CD4-positive, alpha-beta T cell (primary cell): ENCODE measurements around the gene RSRC1. TPM values are rescaled to one million over a fixed set of nuclear protein-coding genes. Genes with fewer than 3 reads are reported as not detected.
"Not testable (repeated sequence)": the region's sequence is repeated elsewhere in the genome, so short reads cannot be mapped to it uniquely, and the experiment has no call there.

ENCODE experiments used
- ATAC-seq: fragments of 200-7000 bp; cut with Tn5 transposase; one replicate; pipeline ENCODE4 v1.10.0; 2022; ENCODE audit warnings: mild to moderate bottlenecking; ENCODE audit not compliant: poor library complexity
- CTCF ChIA-PET: fragments of 350-600 bp; sonication (Branson Sonifier 250); formaldehyde crosslinking; loops from one replicate; lab custom pipeline; 2021; ENCODE audit warnings: antibody characterized with exemption, inconsistent platforms; lab: Charles Lee
- POLR2A ChIA-PET: fragments of 350-600 bp; sonication (Branson Sonifier 250); formaldehyde crosslinking; loops from one replicate; lab custom pipeline; 2021; ENCODE audit warnings: antibody characterized with exemption, inconsistent platforms; lab: Charles Lee
- DNase-seq, 14 experiments: peaks; one replicate each; pipeline ENCODE4 v3.0.0-alpha.2; 2013 to 2020; ENCODE audit warnings: mixed read lengths in 2 of 14
- H3K27ac ChIP-seq, 2 donors: one replicate each; pipeline versions ENCODE4 v1.5.1 to v1.7.0; 2013; ENCODE audit warnings: low read length in 2 of 2, low read depth in 1 of 2, mild to moderate bottlenecking in 1 of 2
- H3K27me3 ChIP-seq, 2 experiments: 1 replicate in 1 of 2; 2 replicates in 1 of 2; pipeline versions ENCODE4 v1.6.1 to v1.7.0; 2013; ENCODE audit warnings: low read length in 2 of 2, control low read depth in 1 of 2, mild to moderate bottlenecking in 1 of 2, moderate library complexity in 1 of 2; ENCODE audit not compliant: insufficient read depth in 2 of 2, control insufficient read depth in 1 of 2
- H3K36me3 ChIP-seq: one replicate; pipeline ENCODE4 v1.6.1; 2013; ENCODE audit warnings: low read length, control low read depth; ENCODE audit not compliant: insufficient read depth
- H3K4me1 ChIP-seq: one replicate; pipeline ENCODE4 v1.6.1; 2013; ENCODE audit warnings: low read length, control low read depth; ENCODE audit not compliant: insufficient read depth
- H3K4me3 ChIP-seq: one replicate; pipeline ENCODE4 v1.5.1; 2013; ENCODE audit warnings: mild to moderate bottlenecking, low read length, moderate library complexity
- H3K9me3 ChIP-seq, 2 experiments: 1 replicate in 1 of 2; 2 replicates in 1 of 2; pipeline versions ENCODE4 v1.6.1 to v1.7.0; 2013; ENCODE audit warnings: low read length in 2 of 2, mild to moderate bottlenecking in 2 of 2, control low read depth in 1 of 2, moderate library complexity in 1 of 2; ENCODE audit not compliant: control insufficient read depth in 1 of 2, insufficient read depth in 1 of 2
- H3K27ac Mint-ChIP-seq: one replicate; pipeline ENCODE4 v1.8.0; 2020; ENCODE audit warnings: mixed read lengths
- H3K27me3 Mint-ChIP-seq: one replicate; pipeline ENCODE4 v1.8.0; 2021; ENCODE audit warnings: mixed read lengths
- H3K36me3 Mint-ChIP-seq: one replicate; pipeline ENCODE4 v1.8.0; 2021; ENCODE audit warnings: low read depth, mixed read lengths
- H3K4me1 Mint-ChIP-seq: one replicate; pipeline ENCODE4 v1.8.0; 2021; ENCODE audit warnings: low read depth, mixed read lengths
- H3K4me3 Mint-ChIP-seq: one replicate; pipeline ENCODE4 v1.8.0; 2020; ENCODE audit warnings: mild to moderate bottlenecking, mixed read lengths
- H3K9me3 Mint-ChIP-seq: one replicate; pipeline ENCODE4 v1.8.0; 2020; ENCODE audit warnings: mixed read lengths
- intact Hi-C, 2 experiments: fragments of 100-400 bp; cut with DNase I in 1 of 2; cut with micrococcal nuclease in 1 of 2; formaldehyde crosslinking; loops; one replicate each; pipeline versions ENCODE4 v1.15.1 to v1.9.0; 2023 to 2025; cut with DNase I, micrococcal nuclease
- total RNA-seq, 174 experiments: library from RNA in 2 of 174; stranded (reverse) in 2 of 174; gene quantifications; one replicate each; pipeline ENCODE4 v1.2.3 and lab custom pipeline; 2021 to 2026
- TF ChIP-seq, protein P1 (sequence below): fragments of 200-600 bp; IDR thresholded peaks from one replicate; pipeline ENCODE4 v1.8.0; 2022; ENCODE audit warnings: antibody characterized with exemption, mild to moderate bottlenecking

The RSRC1 gene
- total RNA-seq, 2 experiments from 2014 or later, result 22.3 to 24.6 TPM

DNA sequence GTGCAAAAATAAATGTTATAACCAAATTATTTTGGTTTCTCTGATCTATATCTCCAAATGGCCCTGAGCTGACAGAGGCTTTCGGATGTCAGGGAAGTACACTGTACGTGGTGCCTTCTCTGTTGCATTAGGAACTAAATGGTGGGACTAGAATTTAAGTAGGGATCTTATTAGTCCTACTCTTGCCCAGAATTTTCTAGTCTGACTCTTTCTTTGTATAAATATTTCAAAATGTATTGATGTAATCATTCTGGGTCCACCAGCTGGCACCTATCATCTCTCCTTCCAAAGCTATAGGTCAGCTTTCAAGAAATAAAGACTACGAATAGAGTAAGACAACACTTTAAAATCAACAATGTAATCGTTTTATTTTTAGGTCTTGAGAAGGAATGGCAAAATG is 438.8 kb downstream of the RSRC1 start:
- Mint-ChIP-seq H3K4me1 (no peaks in the 10 kb centered on the region), H3K9me3 (peaks cover 5% of the 10 kb centered on the region), H3K4me3 (no peak overlapping the region), H3K27ac (no peak overlapping the region), H3K27me3 (no peaks in the 10 kb centered on the region), H3K36me3 (peaks cover 41% of the 10 kb centered on the region)
- Histone ChIP-seq H3K4me3 (no peak overlapping the region), H3K9me3 (peaks cover 0 to 4% of the 10 kb centered on the region in 2 experiments), H3K27ac (no peak overlapping the region), H3K27me3 (no peaks in the 10 kb centered on the region), H3K36me3 (no peaks in the 10 kb centered on the region), H3K4me1 (no peaks in the 10 kb centered on the region)
- CTCF ChIA-PET, result no interaction called here
- DNase-seq, result no peak
- POLR2A ChIA-PET, result no interaction called here
- no peak for ATAC-seq
- intact Hi-C loops, result no loop called here
- TF ChIP-seq, protein P1, sequence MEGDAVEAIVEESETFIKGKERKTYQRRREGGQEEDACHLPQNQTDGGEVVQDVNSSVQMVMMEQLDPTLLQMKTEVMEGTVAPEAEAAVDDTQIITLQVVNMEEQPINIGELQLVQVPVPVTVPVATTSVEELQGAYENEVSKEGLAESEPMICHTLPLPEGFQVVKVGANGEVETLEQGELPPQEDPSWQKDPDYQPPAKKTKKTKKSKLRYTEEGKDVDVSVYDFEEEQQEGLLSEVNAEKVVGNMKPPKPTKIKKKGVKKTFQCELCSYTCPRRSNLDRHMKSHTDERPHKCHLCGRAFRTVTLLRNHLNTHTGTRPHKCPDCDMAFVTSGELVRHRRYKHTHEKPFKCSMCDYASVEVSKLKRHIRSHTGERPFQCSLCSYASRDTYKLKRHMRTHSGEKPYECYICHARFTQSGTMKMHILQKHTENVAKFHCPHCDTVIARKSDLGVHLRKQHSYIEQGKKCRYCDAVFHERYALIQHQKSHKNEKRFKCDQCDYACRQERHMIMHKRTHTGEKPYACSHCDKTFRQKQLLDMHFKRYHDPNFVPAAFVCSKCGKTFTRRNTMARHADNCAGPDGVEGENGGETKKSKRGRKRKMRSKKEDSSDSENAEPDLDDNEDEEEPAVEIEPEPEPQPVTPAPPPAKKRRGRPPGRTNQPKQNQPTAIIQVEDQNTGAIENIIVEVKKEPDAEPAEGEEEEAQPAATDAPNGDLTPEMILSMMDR, result no peak

DNA sequence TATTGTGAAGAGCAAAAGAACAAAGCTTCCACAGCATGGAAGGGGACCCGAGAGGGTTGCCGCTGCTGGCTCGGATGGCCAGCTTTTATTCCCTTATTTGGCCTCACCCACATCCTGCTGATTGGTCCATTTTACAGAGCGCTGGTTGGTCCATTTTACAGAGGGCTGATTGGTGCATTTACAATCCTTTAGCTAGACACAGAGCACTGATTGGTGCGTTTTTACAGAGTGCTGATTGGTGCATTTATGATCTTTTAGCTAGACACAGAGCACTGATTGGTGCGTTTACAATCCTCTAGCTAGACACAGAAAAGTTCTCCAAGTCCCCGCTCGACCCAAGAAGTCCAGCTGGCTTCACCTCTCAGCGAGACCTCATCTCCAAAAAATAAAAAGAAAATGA is 440.0 kb downstream of the RSRC1 start:
- H3K27me3 ChIP-seq, H3K36me3 ChIP-seq, H3K9me3 Mint-ChIP-seq, H3K27me3 Mint-ChIP-seq, H3K27ac Mint-ChIP-seq, H3K9me3 ChIP-seq, H3K27ac ChIP-seq, H3K4me1 ChIP-seq, intact Hi-C loops, H3K4me1 Mint-ChIP-seq, H3K4me3 ChIP-seq, ATAC-seq, DNase-seq, H3K4me3 Mint-ChIP-seq: not testable (repeated sequence)
- CTCF ChIA-PET, result interaction anchor here (1.6 kb wide), 1 partner anchor 20 kb away, joined by 3 read pairs; no protein-coding TSS in a partner anchor
- H3K36me3 Mint-ChIP-seq, result peaks cover 33% of the 10 kb centered on the region
- POLR2A ChIA-PET, result interaction anchor here (0.5 kb wide), 1 partner anchor 419 kb away, joined by 3 read pairs; no protein-coding TSS in a partner anchor

DNA sequence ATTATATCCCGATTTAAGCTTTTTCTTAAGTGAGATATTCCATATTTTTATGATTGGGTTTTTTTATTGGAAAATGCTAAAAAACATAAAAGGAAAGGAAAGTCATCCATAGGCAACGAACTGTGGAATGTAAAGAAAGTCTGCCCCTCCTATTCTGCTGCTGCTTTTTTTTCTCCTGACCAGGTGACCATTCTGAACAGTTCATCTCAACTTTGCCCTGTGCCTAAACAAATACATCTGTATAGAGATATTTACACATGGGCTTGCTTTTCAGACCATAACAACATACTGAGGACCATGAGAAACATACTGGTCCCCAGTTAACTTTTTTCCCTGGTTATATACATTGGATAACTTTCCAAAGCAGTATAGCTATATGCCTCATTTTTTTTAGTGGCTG is 442.2 kb downstream of the RSRC1 start:
- Histone ChIP-seq H3K36me3 (no peaks in the 10 kb centered on the region), H3K9me3 (peaks cover 0 to 4% of the 10 kb centered on the region in 2 experiments), H3K4me1 (no peaks in the 10 kb centered on the region), H3K27me3 (no peaks in the 10 kb centered on the region), H3K27ac (no peak overlapping the region), H3K4me3 (no peak overlapping the region)
- Mint-ChIP-seq H3K27me3 (peaks cover 13% of the 10 kb centered on the region), H3K4me1 (no peaks in the 10 kb centered on the region), H3K27ac (no peak overlapping the region), H3K36me3 (peaks cover 13% of the 10 kb centered on the region), H3K4me3 (no peak overlapping the region), H3K9me3 (peaks cover 5% of the 10 kb centered on the region)
- ChIA-PET CTCF (no interaction called here), POLR2A (no interaction called here)
- TF ChIP-seq, protein P1, result no peak
- DNase-seq, result no peak
- ATAC-seq, result no peak
- intact Hi-C loops, result no loop called here

DNA sequence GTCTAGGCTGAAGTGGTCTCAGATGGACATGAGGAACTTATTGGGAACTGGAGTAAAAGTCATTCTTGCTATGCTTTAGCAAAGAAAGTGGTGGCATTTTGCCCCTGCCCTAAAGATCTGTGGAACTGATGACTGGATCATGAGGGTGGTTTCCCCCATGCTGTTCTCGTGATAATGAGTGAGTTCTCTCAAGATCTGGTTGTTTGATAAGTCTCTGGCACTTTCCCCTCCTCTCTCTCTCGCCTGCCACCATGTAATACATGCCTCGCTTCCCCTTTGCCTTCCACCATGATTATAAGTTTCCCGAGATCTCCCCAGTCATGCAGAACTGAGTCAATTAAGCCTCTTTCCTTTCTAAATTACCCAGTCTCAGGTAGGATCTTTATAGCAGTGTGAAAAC is 449.6 kb downstream of the RSRC1 start:
- Mint-ChIP-seq H3K27me3 (peaks cover 35% of the 10 kb centered on the region), H3K4me1 (no peaks in the 10 kb centered on the region), H3K36me3 (no peaks in the 10 kb centered on the region), H3K9me3 (no peaks in the 10 kb centered on the region), H3K27ac (no peak overlapping the region), H3K4me3 (no peak overlapping the region)
- Histone ChIP-seq H3K4me3 (no peak overlapping the region), H3K36me3 (no peaks in the 10 kb centered on the region), H3K9me3 (no peaks in the 10 kb centered on the region), H3K4me1 (no peaks in the 10 kb centered on the region), H3K27ac (no peak overlapping the region), H3K27me3 (no peaks in the 10 kb centered on the region)
- no peak for DNase-seq
- ChIA-PET POLR2A (no interaction called here), CTCF (no interaction called here)
- TF ChIP-seq, protein P1, result no peak
- intact Hi-C loops, result no loop called here
- no peak for ATAC-seq
